ENCODE measurements around the gene ATP9B.

DNA sequence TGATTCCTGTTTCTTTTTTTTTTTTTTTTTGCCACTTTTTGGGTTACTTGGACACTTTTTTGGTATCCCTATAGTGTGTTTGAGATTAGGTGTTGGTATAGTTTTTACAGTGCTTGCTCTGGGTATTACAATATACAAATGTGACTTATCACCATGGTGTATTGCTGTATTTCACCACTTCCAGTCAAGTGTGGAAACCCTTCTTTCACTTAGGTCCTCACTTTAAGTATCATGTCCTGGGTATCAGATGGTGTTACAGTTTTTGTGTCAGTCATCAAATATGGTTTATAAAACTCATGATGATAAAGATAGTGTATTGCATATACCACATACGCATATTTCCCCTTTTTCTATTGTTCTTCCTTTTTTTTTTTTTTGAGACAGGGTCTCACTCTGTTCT is 1.8 kb downstream of the ATP9B start:
- TF ChIP-seq CTCF (IDR thresholded peaks at IDR 0.05) (no peak), EP300 (IDR thresholded peaks at IDR 0.05) (no peak), POLR2A (IDR thresholded peaks at IDR 0.05) (no peak)

Data from sigmoid colon (tissue), 4 donors.